ENCODE measurements around the gene LRRC3B. TPM values are rescaled to one million over a fixed set of nuclear protein-coding genes. Genes with fewer than 3 reads are reported as not detected.

LRRC3B gene
- polyA plus RNA-seq, 6 donors from 2014 or later: not detected

DNA sequence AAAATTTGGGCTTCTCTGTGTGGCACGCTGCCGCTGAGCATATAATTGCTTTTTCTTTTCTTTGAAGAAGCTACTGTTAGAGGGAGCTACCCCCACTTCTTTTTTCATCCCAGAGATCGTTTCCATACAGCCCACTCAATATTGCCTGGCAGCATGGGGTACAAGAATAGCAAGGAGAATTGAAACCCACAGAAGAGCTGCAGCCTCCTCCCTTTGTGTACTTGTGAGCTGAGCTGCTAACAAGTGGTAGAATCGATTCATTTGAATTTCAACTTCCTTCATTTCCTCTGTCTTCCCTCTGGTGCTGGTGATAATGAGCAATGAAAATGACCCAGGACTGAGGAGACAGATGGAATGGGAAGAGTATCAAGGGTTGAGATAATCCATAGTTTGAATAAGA lies 64.9 kb downstream of the LRRC3B start:
- no peaks in the 10 kb centered on the region for H3K4me1 Mint-ChIP-seq
- H3K36me3 Mint-ChIP-seq: no peaks in the 10 kb centered on the region

DNA sequence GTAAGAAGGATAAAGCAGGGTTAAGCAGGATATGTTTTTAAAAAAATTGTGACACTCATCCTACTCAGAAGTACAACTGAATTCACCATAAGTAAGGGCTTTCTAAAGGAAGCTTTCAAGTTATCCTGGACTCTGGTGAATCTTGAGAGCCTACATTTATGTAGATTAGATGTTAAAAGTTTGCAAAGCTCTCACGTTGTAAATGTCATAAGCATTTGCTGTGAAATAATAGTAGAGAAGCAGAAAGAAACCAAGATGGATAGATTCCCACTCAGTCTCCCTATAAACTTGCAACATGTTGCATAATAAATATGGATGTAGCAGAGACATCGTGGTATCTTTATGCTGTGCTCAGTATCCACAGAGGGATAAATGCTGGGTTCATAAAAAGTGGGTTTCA lies 77.0 kb downstream of the LRRC3B start:
- DNase-seq (no peak), ATAC-seq (ENCODE audit: low read depth in 2 of 2) (no peak)
- H3K9me3 Mint-ChIP-seq: peaks cover 0 to 4% (median 3%) of the 10 kb centered on the region in 7 donors
- H3K27me3 Mint-ChIP-seq: peaks cover 0 to 4% (median 0%) of the 10 kb centered on the region in 3 donors
- no peak overlapping the region for H3K27ac Mint-ChIP-seq
- H3K4me1 Mint-ChIP-seq: no peaks in the 10 kb centered on the region
- no peaks in the 10 kb centered on the region for H3K36me3 Mint-ChIP-seq
- no peak overlapping the region for H3K4me3 Mint-ChIP-seq

More for the DNA sequence above, 64.9 kb downstream of the LRRC3B start:
- Mint-ChIP-seq H3K4me3 (no peak overlapping the region), H3K9me3 (peaks cover 0 to 15% (median 2%) of the 10 kb centered on the region in 7 donors), H3K27ac (no peak overlapping the region), H3K27me3 (no peaks in the 10 kb centered on the region)
- ATAC-seq (ENCODE audit: low read depth in 2 of 2) (no peak), DNase-seq (no peak)

DNA sequence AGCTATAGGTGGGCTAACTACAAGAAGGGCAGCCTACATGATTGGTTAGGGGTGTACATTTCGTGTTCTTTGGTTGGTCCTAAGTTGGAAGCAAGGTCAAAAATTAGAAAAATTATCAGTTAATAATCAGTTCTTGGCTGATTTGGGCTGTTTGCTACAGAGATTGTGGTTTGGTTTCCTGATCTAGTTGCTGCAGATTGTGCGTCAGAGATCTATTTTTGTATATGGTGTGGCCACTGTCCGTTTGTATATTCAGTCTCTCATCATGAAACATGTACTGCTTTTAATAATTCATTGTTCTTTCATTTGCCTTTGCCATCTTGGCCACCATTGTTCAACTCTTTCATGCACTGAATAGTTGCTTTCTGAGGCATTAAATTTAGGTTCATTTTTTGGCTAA lies 80.9 kb downstream of the LRRC3B start:
- Mint-ChIP-seq H3K4me3 (no peak overlapping the region), H3K4me1 (no peaks in the 10 kb centered on the region), H3K27ac (no peak overlapping the region), H3K36me3 (no peaks in the 10 kb centered on the region), H3K27me3 (peaks cover 0 to 4% (median 0%) of the 10 kb centered on the region in 3 donors), H3K9me3 (peaks cover 0 to 3% (median 1%) of the 10 kb centered on the region in 7 donors)
- ATAC-seq (ENCODE audit: low read depth in 2 of 2) (no peak), DNase-seq (no peak)

DNA sequence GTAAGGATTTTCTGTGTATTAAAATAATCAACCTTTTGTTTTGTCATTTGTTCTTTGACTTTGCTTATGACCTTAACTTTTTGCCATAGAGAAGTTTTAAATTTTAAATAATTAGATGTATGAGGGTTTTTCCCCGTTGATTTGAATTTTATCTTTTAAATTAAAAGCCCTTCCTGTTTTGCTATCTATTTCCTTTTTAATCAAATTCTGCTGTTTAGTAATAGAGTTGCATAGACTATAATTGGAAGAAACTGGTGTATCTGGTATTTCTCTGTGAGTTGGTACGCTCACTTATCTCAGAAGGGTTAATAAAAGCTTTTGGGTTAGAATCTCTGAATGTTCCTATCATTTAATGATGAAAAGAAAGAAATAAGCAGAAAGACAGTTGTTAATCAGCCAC lies 82.2 kb downstream of the LRRC3B start:
- Mint-ChIP-seq H3K27ac (no peak overlapping the region), H3K27me3 (peaks cover 0 to 4% (median 0%) of the 10 kb centered on the region in 3 donors), H3K36me3 (no peaks in the 10 kb centered on the region), H3K4me3 (no peak overlapping the region), H3K9me3 (peaks cover 0 to 3% (median 0%) of the 10 kb centered on the region in 7 donors), H3K4me1 (no peaks in the 10 kb centered on the region)
- ATAC-seq (ENCODE audit: low read depth in 2 of 2): no peak
- DNase-seq: no peak

GRCh38 chr3:26708501-26708900 lies 85.9 kb downstream of the LRRC3B start:
- peaks cover 0 to 3% (median 0%) of the 10 kb centered on the region in 7 donors for H3K9me3 Mint-ChIP-seq
- H3K4me3 Mint-ChIP-seq: no peak overlapping the region
- no peaks in the 10 kb centered on the region for H3K36me3 Mint-ChIP-seq

DNA sequence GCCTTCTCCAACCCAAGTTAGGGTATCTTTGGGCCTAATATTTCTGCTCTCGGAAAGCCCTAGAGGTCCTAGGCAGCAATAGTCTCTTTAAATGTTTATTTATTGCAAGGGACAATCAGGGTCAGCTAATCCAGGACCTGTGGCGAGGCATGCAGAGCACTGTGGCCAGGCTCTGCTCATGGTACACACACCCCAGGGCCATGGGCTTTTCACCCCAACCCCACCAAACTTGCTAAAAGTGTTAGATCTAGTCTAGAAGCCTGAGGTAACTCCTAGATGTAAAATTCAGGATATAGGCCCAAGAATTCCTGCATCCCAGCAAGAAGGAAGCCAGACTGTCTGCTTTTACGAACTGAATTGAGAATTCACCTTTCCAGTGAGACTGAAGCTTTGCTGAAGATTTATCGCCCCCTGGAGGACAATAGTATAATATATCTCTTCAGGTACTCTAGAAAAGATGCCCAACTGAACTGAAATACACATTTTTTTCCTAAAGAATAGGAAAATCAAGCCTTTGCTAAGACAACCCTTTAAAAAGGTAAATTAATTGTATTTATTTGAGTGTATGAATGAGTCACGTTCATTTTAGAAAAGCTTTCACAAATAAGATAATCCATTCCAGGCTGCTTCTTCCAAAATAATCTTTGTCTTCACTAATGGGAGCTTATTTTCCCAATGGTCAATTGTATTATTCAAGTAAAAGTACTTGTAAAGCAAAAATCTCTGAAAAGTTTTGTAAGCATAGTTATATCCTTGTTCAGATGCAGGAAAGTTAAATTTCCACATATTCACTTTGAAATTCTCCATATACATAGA lies 89.8 kb downstream of the LRRC3B start:
- Mint-ChIP-seq H3K4me3 (no peak overlapping the region), H3K4me1 (no peaks in the 10 kb centered on the region), H3K27ac (peak overlapping the region in 1 of 6 donors; percentile 20), H3K27me3 (no peaks in the 10 kb centered on the region), H3K36me3 (no peaks in the 10 kb centered on the region), H3K9me3 (peaks cover 0 to 5% (median 0%) of the 10 kb centered on the region in 7 donors)
- no peak for ATAC-seq (ENCODE audit: low read depth in 2 of 2)
- DNase-seq: no peak

More at GRCh38 chr3:26708501-26708900, 85.9 kb downstream of the LRRC3B start:
- no peaks in the 10 kb centered on the region for H3K4me1 Mint-ChIP-seq
- no peak overlapping the region for H3K27ac Mint-ChIP-seq
- no peaks in the 10 kb centered on the region for H3K27me3 Mint-ChIP-seq
- ATAC-seq (ENCODE audit: low read depth in 2 of 2) (no peak), DNase-seq (no peak)

DNA sequence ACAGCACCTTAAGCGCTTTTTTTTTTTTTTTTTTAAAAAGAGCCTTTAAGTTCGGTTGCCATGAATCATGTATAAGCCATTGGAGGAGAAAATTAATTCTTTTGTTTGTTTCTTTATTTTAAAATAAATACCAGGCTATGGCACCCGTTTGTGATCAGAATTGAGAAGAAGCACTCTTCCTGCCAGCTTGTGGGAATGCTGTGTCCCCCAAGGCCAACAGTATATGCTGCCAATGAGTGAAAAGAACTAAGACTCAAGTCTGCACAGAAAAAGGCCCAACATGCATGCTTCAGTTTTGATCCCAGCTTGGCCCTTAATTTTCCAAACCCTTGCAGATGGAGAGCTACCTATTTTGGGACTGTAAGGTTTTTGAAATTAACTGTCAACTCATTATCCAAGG lies 90.5 kb downstream of the LRRC3B start:
- DNase-seq (no peak), ATAC-seq (ENCODE audit: low read depth in 2 of 2) (no peak)
- no peaks in the 10 kb centered on the region for H3K27me3 Mint-ChIP-seq
- H3K27ac Mint-ChIP-seq: no peak overlapping the region
- H3K4me3 Mint-ChIP-seq: no peak overlapping the region
- H3K9me3 Mint-ChIP-seq: peaks cover 0 to 5% (median 0%) of the 10 kb centered on the region in 7 donors
- H3K4me1 Mint-ChIP-seq: no peaks in the 10 kb centered on the region
- no peaks in the 10 kb centered on the region for H3K36me3 Mint-ChIP-seq

- Mint-ChIP-seq H3K27me3 (peaks cover 0 to 3% (median 0%) of the 10 kb centered on the region in 3 donors), H3K4me1 (no peaks in the 10 kb centered on the region), H3K36me3 (no peaks in the 10 kb centered on the region), H3K4me3 (no peak overlapping the region), H3K9me3 (peaks cover 0 to 5% (median 0%) of the 10 kb centered on the region in 7 donors), H3K27ac (no peak overlapping the region)
- no peak for DNase-seq
- ATAC-seq (ENCODE audit: low read depth in 2 of 2): no peak
These were observed 91.9 kb downstream of the LRRC3B start for GRCh38 chr3:26714485-26714884.

GRCh38 chr3:26715431-26715830 lies 92.9 kb downstream of the LRRC3B start:
- H3K27me3 Mint-ChIP-seq: peaks cover 0 to 3% (median 0%) of the 10 kb centered on the region in 3 donors

GRCh38 chr3:26718315-26718714 lies 95.7 kb downstream of the LRRC3B start:
- DNase-seq (no peak), ATAC-seq (ENCODE audit: low read depth in 2 of 2) (no peak)
- Mint-ChIP-seq H3K4me3 (no peak overlapping the region), H3K36me3 (no peaks in the 10 kb centered on the region), H3K4me1 (no peaks in the 10 kb centered on the region), H3K27ac (no peak overlapping the region), H3K27me3 (peaks cover 0 to 3% (median 0%) of the 10 kb centered on the region in 3 donors), H3K9me3 (peaks cover 0 to 5% (median 0%) of the 10 kb centered on the region in 7 donors)

More at GRCh38 chr3:26715431-26715830, 92.9 kb downstream of the LRRC3B start:
- Mint-ChIP-seq H3K4me1 (no peaks in the 10 kb centered on the region), H3K9me3 (peaks cover 0 to 5% (median 0%) of the 10 kb centered on the region in 7 donors), H3K36me3 (no peaks in the 10 kb centered on the region), H3K4me3 (no peak overlapping the region), H3K27ac (no peak overlapping the region)
- DNase-seq: no peak
- ATAC-seq (ENCODE audit: low read depth in 2 of 2): no peak

- no peaks in the 10 kb centered on the region for H3K36me3 Mint-ChIP-seq
These were observed 96.6 kb downstream of the LRRC3B start for GRCh38 chr3:26719134-26719533.

DNA sequence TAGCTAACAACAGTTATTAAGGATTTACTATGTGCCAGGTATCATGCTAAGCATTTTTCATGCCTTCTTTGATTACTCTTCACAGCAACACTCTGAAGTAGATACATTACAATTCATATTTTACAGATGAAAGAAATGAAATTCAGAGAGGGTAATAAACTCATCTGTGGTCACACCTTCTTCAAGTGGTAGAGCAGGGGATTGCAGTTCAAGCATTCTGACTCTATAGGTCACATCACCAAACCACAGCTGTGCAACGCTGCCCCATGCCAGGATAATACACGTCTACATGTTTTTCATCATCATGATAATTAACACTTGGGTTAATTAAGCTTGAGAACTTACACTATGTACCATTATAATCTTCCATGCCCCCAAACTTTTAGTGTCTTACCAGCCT lies 98.5 kb downstream of the LRRC3B start:
- Mint-ChIP-seq H3K4me3 (no peak overlapping the region), H3K27me3 (peaks cover 0 to 3% (median 0%) of the 10 kb centered on the region in 3 donors), H3K4me1 (no peaks in the 10 kb centered on the region), H3K36me3 (no peaks in the 10 kb centered on the region), H3K27ac (no peak overlapping the region), H3K9me3 (peaks cover 0 to 5% (median 0%) of the 10 kb centered on the region in 7 donors)
- DNase-seq (no peak), ATAC-seq (ENCODE audit: low read depth in 2 of 2) (no peak)

More at GRCh38 chr3:26719134-26719533, 96.6 kb downstream of the LRRC3B start:
- ATAC-seq (ENCODE audit: low read depth in 2 of 2) (no peak), DNase-seq (no peak)
- no peaks in the 10 kb centered on the region for H3K4me1 Mint-ChIP-seq
- peaks cover 0 to 5% (median 0%) of the 10 kb centered on the region in 7 donors for H3K9me3 Mint-ChIP-seq
- H3K4me3 Mint-ChIP-seq: no peak overlapping the region
- H3K27ac Mint-ChIP-seq: no peak overlapping the region
- peaks cover 0 to 3% (median 0%) of the 10 kb centered on the region in 3 donors for H3K27me3 Mint-ChIP-seq

- Mint-ChIP-seq H3K27ac (no peak overlapping the region), H3K4me3 (no peak overlapping the region), H3K27me3 (no peaks in the 10 kb centered on the region), H3K36me3 (no peaks in the 10 kb centered on the region), H3K4me1 (no peaks in the 10 kb centered on the region), H3K9me3 (peaks cover 0 to 7% (median 4%) of the 10 kb centered on the region in 7 donors)
- DNase-seq: no peak
- no peak for ATAC-seq (ENCODE audit: low read depth in 2 of 2)
These were observed 109.3 kb downstream of the LRRC3B start for GRCh38 chr3:26731843-26732242.

GRCh38 chr3:26750263-26750662 lies 127.7 kb downstream of the LRRC3B start:
- H3K9me3 Mint-ChIP-seq: peaks cover 3 to 10% (median 5%) of the 10 kb centered on the region in 7 donors
- H3K4me1 Mint-ChIP-seq: no peaks in the 10 kb centered on the region
- H3K27ac Mint-ChIP-seq: no peak overlapping the region
- no peaks in the 10 kb centered on the region for H3K27me3 Mint-ChIP-seq
- no peak for ATAC-seq (ENCODE audit: low read depth in 2 of 2)
- DNase-seq: no peak
- no peak overlapping the region for H3K4me3 Mint-ChIP-seq
- H3K36me3 Mint-ChIP-seq: no peaks in the 10 kb centered on the region

Measured in naive B cell (primary cell).